ENCODE results near the gene ZNF318. TPM values are rescaled to one million over a fixed set of nuclear protein-coding genes. Genes with fewer than 3 reads are reported as not detected.
A peak's percentile ranks its signal among the peaks of the same experiment; 100 is the strongest.

ZNF318 gene
- total RNA-seq, 1 donor from 2014 or later, result 159 TPM

GRCh38 chr6:43308101-43308989 lies 61.1 kb downstream of the ZNF318 start, which contains the start of gene CRIP3:
Gene CRIP3, minus strand, starts transcription at chr6:43308826. Its CDS starts 34 bp downstream, at chr6:43308792.
- H3K9me3 Mint-ChIP-seq, result peaks cover 2% of the 10 kb centered on the region
- H3K4me3 Mint-ChIP-seq, result peak within 1 kb of the TSS; percentile 90
- H3K36me3 Mint-ChIP-seq (ENCODE audit: low read depth), result peaks cover 2% of the 10 kb centered on the region
- ATAC-seq (ENCODE audit: low read depth) (peak; percentile 75), DNase-seq (peak; percentile 58)
- intact Hi-C loops (cut with micrococcal nuclease), result loop anchor here (1.0 to 2.0 kb wide), 9 partner anchors 10 to 198 kb away; partner anchors contain the start of gene ZNF318
- peaks cover 53% of the 10 kb centered on the region for H3K4me1 Mint-ChIP-seq
- no peaks in the 10 kb centered on the region for H3K27me3 Mint-ChIP-seq
- peak within 1 kb of the TSS; percentile 69 for H3K27ac Mint-ChIP-seq
- CTCF ChIA-PET, result interaction anchor here (0.6 to 2.7 kb wide), 27 partner anchors 9 to 229 kb away, joined by 3 to 52 read pairs (median 5); partner anchors contain the start of genes ABCC10, DNPH1 and SLC22A7
- TF ChIP-seq CTCF (IDR thresholded peaks at IDR 0.05), result no peak
- POLR2A ChIA-PET, result interaction anchor here (0.6 to 3.5 kb wide), 19 partner anchors 10 to 562 kb away, joined by 3 to 22 read pairs (median 4); partner anchors contain the start of genes ABCC10, TBCC and ZNF318

- peaks cover 45% of the 10 kb centered on the region for H3K4me1 Mint-ChIP-seq
- intact Hi-C loops (cut with micrococcal nuclease), result loop anchor here (1.0 to 2.0 kb wide), 9 partner anchors 11 to 199 kb away; partner anchors contain the start of gene ZNF318
- no peak for DNase-seq
- TF ChIP-seq CTCF (IDR thresholded peaks at IDR 0.05), result no peak
- peak overlapping the region; percentile 39 for H3K4me3 Mint-ChIP-seq
- peak overlapping the region; percentile 30 for H3K27ac Mint-ChIP-seq
- no peaks in the 10 kb centered on the region for H3K27me3 Mint-ChIP-seq
- POLR2A ChIA-PET, result interaction anchor here (0.6 to 3.5 kb wide), 16 partner anchors 9 to 90 kb away, joined by 3 to 22 read pairs (median 6); partner anchors contain the start of gene ZNF318
- CTCF ChIA-PET, result interaction anchor here (0.8 to 2.7 kb wide), 16 partner anchors 10 to 199 kb away, joined by 3 to 52 read pairs (median 9); partner anchors contain the start of genes ABCC10, DNPH1 and SLC22A7
- H3K36me3 Mint-ChIP-seq (ENCODE audit: low read depth), result no peaks in the 10 kb centered on the region
- ATAC-seq (ENCODE audit: low read depth), result no peak
- no peaks in the 10 kb centered on the region for H3K9me3 Mint-ChIP-seq
These were observed 61.9 kb downstream of the ZNF318 start for GRCh38 chr6:43307451-43308100.

- Mint-ChIP-seq H3K27me3 (no peaks in the 10 kb centered on the region), H3K36me3 (ENCODE audit: low read depth) (no peaks in the 10 kb centered on the region), H3K4me3 (no peak overlapping the region), H3K4me1 (peaks cover 34% of the 10 kb centered on the region), H3K9me3 (no peaks in the 10 kb centered on the region), H3K27ac (no peak overlapping the region)
- ChIA-PET CTCF (interaction anchor here (1.3 kb wide), 1 partner anchor 50 kb away, joined by 4 read pairs; no protein-coding TSS in a partner anchor), POLR2A (no interaction called here)
- DNase-seq (no peak), ATAC-seq (ENCODE audit: low read depth) (no peak)
- intact Hi-C loops (cut with micrococcal nuclease), result no loop called here
- TF ChIP-seq CTCF (IDR thresholded peaks at IDR 0.05), result no peak
These were observed 63.4 kb downstream of the ZNF318 start for GRCh38 chr6:43306086-43306485.

GRCh38 chr6:43304882-43305281 lies 64.6 kb downstream of the ZNF318 start:
- Mint-ChIP-seq H3K4me3 (no peak overlapping the region), H3K27me3 (no peaks in the 10 kb centered on the region), H3K36me3 (ENCODE audit: low read depth) (no peaks in the 10 kb centered on the region), H3K27ac (no peak overlapping the region), H3K4me1 (peaks cover 25% of the 10 kb centered on the region), H3K9me3 (no peaks in the 10 kb centered on the region)
- no peak for TF ChIP-seq CTCF (IDR thresholded peaks at IDR 0.05)
- ChIA-PET POLR2A (no interaction called here), CTCF (no interaction called here)
- DNase-seq (no peak), ATAC-seq (ENCODE audit: low read depth) (no peak)
- intact Hi-C loops (cut with micrococcal nuclease), result no loop called here

All from activated B cell treated with CpG ODN at 0.5 μM for 24 hours (primary cell).